CD4-positive, alpha-beta T cell (primary cell): Measurements from ENCODE around the gene NUP35. TPM values are rescaled to one million over a fixed set of nuclear protein-coding genes. Genes with fewer than 3 reads are reported as not detected.
"Not testable (repeated sequence)": the region's sequence is repeated elsewhere in the genome, so short reads cannot be mapped to it uniquely, and the experiment has no call there.

ENCODE experiments used
- ATAC-seq: fragments of 200-7000 bp; cut with Tn5 transposase; one replicate; pipeline ENCODE4 v1.10.0; 2022; ENCODE audit warnings: mild to moderate bottlenecking; ENCODE audit not compliant: poor library complexity
- CTCF ChIA-PET: fragments of 350-600 bp; sonication (Branson Sonifier 250); formaldehyde crosslinking; loops from one replicate; lab custom pipeline; 2021; ENCODE audit warnings: antibody characterized with exemption, inconsistent platforms; lab: Charles Lee
- POLR2A ChIA-PET: fragments of 350-600 bp; sonication (Branson Sonifier 250); formaldehyde crosslinking; loops from one replicate; lab custom pipeline; 2021; ENCODE audit warnings: antibody characterized with exemption, inconsistent platforms; lab: Charles Lee
- DNase-seq, 14 experiments: peaks; one replicate each; pipeline ENCODE4 v3.0.0-alpha.2; 2013 to 2020; ENCODE audit warnings: mixed read lengths in 2 of 14
- H3K27ac ChIP-seq, 2 donors: one replicate each; pipeline versions ENCODE4 v1.5.1 to v1.7.0; 2013; ENCODE audit warnings: low read length in 2 of 2, low read depth in 1 of 2, mild to moderate bottlenecking in 1 of 2
- H3K27me3 ChIP-seq, 2 experiments: 1 replicate in 1 of 2; 2 replicates in 1 of 2; pipeline versions ENCODE4 v1.6.1 to v1.7.0; 2013; ENCODE audit warnings: low read length in 2 of 2, control low read depth in 1 of 2, mild to moderate bottlenecking in 1 of 2, moderate library complexity in 1 of 2; ENCODE audit not compliant: insufficient read depth in 2 of 2, control insufficient read depth in 1 of 2
- H3K36me3 ChIP-seq: one replicate; pipeline ENCODE4 v1.6.1; 2013; ENCODE audit warnings: low read length, control low read depth; ENCODE audit not compliant: insufficient read depth
- H3K4me1 ChIP-seq: one replicate; pipeline ENCODE4 v1.6.1; 2013; ENCODE audit warnings: low read length, control low read depth; ENCODE audit not compliant: insufficient read depth
- H3K4me3 ChIP-seq: one replicate; pipeline ENCODE4 v1.5.1; 2013; ENCODE audit warnings: mild to moderate bottlenecking, low read length, moderate library complexity
- H3K9me3 ChIP-seq, 2 experiments: 1 replicate in 1 of 2; 2 replicates in 1 of 2; pipeline versions ENCODE4 v1.6.1 to v1.7.0; 2013; ENCODE audit warnings: low read length in 2 of 2, mild to moderate bottlenecking in 2 of 2, control low read depth in 1 of 2, moderate library complexity in 1 of 2; ENCODE audit not compliant: control insufficient read depth in 1 of 2, insufficient read depth in 1 of 2
- H3K27ac Mint-ChIP-seq: one replicate; pipeline ENCODE4 v1.8.0; 2020; ENCODE audit warnings: mixed read lengths
- H3K27me3 Mint-ChIP-seq: one replicate; pipeline ENCODE4 v1.8.0; 2021; ENCODE audit warnings: mixed read lengths
- H3K36me3 Mint-ChIP-seq: one replicate; pipeline ENCODE4 v1.8.0; 2021; ENCODE audit warnings: low read depth, mixed read lengths
- H3K4me1 Mint-ChIP-seq: one replicate; pipeline ENCODE4 v1.8.0; 2021; ENCODE audit warnings: low read depth, mixed read lengths
- H3K4me3 Mint-ChIP-seq: one replicate; pipeline ENCODE4 v1.8.0; 2020; ENCODE audit warnings: mild to moderate bottlenecking, mixed read lengths
- H3K9me3 Mint-ChIP-seq: one replicate; pipeline ENCODE4 v1.8.0; 2020; ENCODE audit warnings: mixed read lengths
- CTCF ChIP-seq: fragments of 200-600 bp; IDR thresholded peaks from one replicate; pipeline ENCODE4 v1.8.0; 2022; ENCODE audit warnings: antibody characterized with exemption, mild to moderate bottlenecking
- intact Hi-C, 2 experiments: fragments of 100-400 bp; cut with DNase I in 1 of 2; cut with micrococcal nuclease in 1 of 2; formaldehyde crosslinking; loops; one replicate each; pipeline versions ENCODE4 v1.15.1 to v1.9.0; 2023 to 2025; cut with DNase I, micrococcal nuclease
- total RNA-seq, 174 experiments: library from RNA in 2 of 174; stranded (reverse) in 2 of 174; gene quantifications; one replicate each; pipeline ENCODE4 v1.2.3 and lab custom pipeline; 2021 to 2026

NUP35 gene
- total RNA-seq, 2 experiments from 2014 or later, result 12.5 to 13.1 TPM

- H3K36me3 Mint-ChIP-seq, result peaks cover 83% of the 10 kb centered on the region
- no peak overlapping the region for H3K27ac ChIP-seq
- H3K4me3 Mint-ChIP-seq, result no peak overlapping the region
- peaks cover 6% of the 10 kb centered on the region for H3K9me3 Mint-ChIP-seq
- TF ChIP-seq CTCF, result no peak
- H3K4me1 ChIP-seq, result no peaks in the 10 kb centered on the region
- H3K4me3 ChIP-seq, result no peak overlapping the region
- DNase-seq, result no peak
- intact Hi-C loops, result no loop called here
- no peak overlapping the region for H3K27ac Mint-ChIP-seq
- H3K9me3 ChIP-seq, result peaks cover 0 to 5% of the 10 kb centered on the region in 2 experiments
- CTCF ChIA-PET, result interaction anchor here (0.6 kb wide), 1 partner anchor 16 kb away, joined by 4 read pairs; no protein-coding TSS in a partner anchor
- H3K36me3 ChIP-seq, result peaks cover 12% of the 10 kb centered on the region
- POLR2A ChIA-PET, result no interaction called here
- H3K27me3 ChIP-seq, result no peaks in the 10 kb centered on the region
- ATAC-seq, result no peak
- H3K4me1 Mint-ChIP-seq, result peaks cover 14% of the 10 kb centered on the region
- no peaks in the 10 kb centered on the region for H3K27me3 Mint-ChIP-seq
These were observed 24.7 kb downstream of the NUP35 start for GRCh38 chr2:183148955-183149354.

GRCh38 chr2:183149489-183149888, 25.2 kb downstream of the NUP35 start:
- intact Hi-C loops, result no loop called here

GRCh38 chr2:183152280-183152679, 28.0 kb downstream of the NUP35 start:
- ATAC-seq, H3K4me3 ChIP-seq, H3K27me3 Mint-ChIP-seq, H3K4me3 Mint-ChIP-seq, H3K4me1 ChIP-seq, intact Hi-C loops, H3K27me3 ChIP-seq, CTCF ChIA-PET, H3K27ac Mint-ChIP-seq, POLR2A ChIA-PET, H3K9me3 ChIP-seq, DNase-seq, H3K4me1 Mint-ChIP-seq, H3K9me3 Mint-ChIP-seq, H3K27ac ChIP-seq: not testable (repeated sequence)
- H3K36me3 Mint-ChIP-seq, result peaks cover 76% of the 10 kb centered on the region
- H3K36me3 ChIP-seq, result peaks cover 10% of the 10 kb centered on the region

More at GRCh38 chr2:183149489-183149888, 25.2 kb downstream of the NUP35 start:
- no peak overlapping the region for H3K27ac ChIP-seq
- H3K9me3 Mint-ChIP-seq, result peaks cover under 1% of the 10 kb centered on the region
- H3K36me3 Mint-ChIP-seq, result peaks cover 83% of the 10 kb centered on the region
- DNase-seq (no peak), ATAC-seq (no peak)
- no peaks in the 10 kb centered on the region for H3K4me1 ChIP-seq
- H3K4me3 Mint-ChIP-seq, result no peak overlapping the region
- no peak overlapping the region for H3K27ac Mint-ChIP-seq
- no peaks in the 10 kb centered on the region for H3K27me3 ChIP-seq
- TF ChIP-seq CTCF, result no peak
- POLR2A ChIA-PET, result no interaction called here
- no peaks in the 10 kb centered on the region for H3K9me3 ChIP-seq
- no peak overlapping the region for H3K4me3 ChIP-seq
- peaks cover 14% of the 10 kb centered on the region for H3K4me1 Mint-ChIP-seq
- H3K36me3 ChIP-seq, result peaks cover 7% of the 10 kb centered on the region
- no peaks in the 10 kb centered on the region for H3K27me3 Mint-ChIP-seq
- CTCF ChIA-PET, result no interaction called here

GRCh38 chr2:183153967-183154366, 29.7 kb downstream of the NUP35 start:
- Mint-ChIP-seq H3K36me3 (peaks cover 81% of the 10 kb centered on the region), H3K27me3 (no peaks in the 10 kb centered on the region), H3K4me1 (no peaks in the 10 kb centered on the region), H3K9me3 (no peaks in the 10 kb centered on the region), H3K4me3 (no peak overlapping the region), H3K27ac (no peak overlapping the region)
- peaks cover 10% of the 10 kb centered on the region for H3K36me3 ChIP-seq
- no peak for TF ChIP-seq CTCF
- no peak overlapping the region for H3K4me3 ChIP-seq
- H3K4me1 ChIP-seq, result no peaks in the 10 kb centered on the region
- CTCF ChIA-PET, result no interaction called here
- H3K9me3 ChIP-seq, result no peaks in the 10 kb centered on the region
- no peak for ATAC-seq
- POLR2A ChIA-PET, result no interaction called here
- no peak overlapping the region for H3K27ac ChIP-seq
- intact Hi-C loops, result no loop called here
- no peak for DNase-seq
- no peaks in the 10 kb centered on the region for H3K27me3 ChIP-seq

GRCh38 chr2:183154772-183155171, 30.5 kb downstream of the NUP35 start:
- H3K4me3 ChIP-seq, H3K27ac Mint-ChIP-seq, H3K27me3 Mint-ChIP-seq, H3K4me3 Mint-ChIP-seq, intact Hi-C loops, DNase-seq, CTCF ChIA-PET, POLR2A ChIA-PET, H3K9me3 ChIP-seq, ATAC-seq, H3K27me3 ChIP-seq, H3K9me3 Mint-ChIP-seq, H3K4me1 ChIP-seq, H3K27ac ChIP-seq, H3K4me1 Mint-ChIP-seq: not testable (repeated sequence)
- peaks cover 15% of the 10 kb centered on the region for H3K36me3 ChIP-seq
- peaks cover 89% of the 10 kb centered on the region for H3K36me3 Mint-ChIP-seq
